ENCODE measurements around the gene FOXE1.

Gene FOXE1

DNA sequence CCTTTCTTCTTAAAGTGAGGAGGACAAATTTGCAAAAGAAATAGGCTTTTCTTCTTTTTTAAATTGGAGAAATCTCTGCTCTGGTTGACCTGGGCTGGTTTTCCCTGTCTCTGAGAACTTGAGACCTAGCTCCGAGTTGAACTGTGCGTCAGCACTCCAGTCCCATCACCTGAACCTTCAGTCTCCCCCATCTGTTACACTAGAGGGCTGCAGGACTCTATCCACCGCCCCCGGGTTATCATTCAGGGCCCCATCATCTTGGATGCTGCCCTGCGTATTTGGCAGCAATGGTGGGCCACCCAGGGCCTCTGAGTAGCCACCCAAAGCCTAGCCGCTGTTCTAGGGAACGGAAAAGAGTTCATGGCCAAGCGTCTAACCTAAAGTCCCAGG is 2.5 kb downstream of the FOXE1 start:
- peaks cover 19% of the 10 kb centered on the region for H3K4me1 Mint-ChIP-seq
- H3K9me3 Mint-ChIP-seq, result no peaks in the 10 kb centered on the region
- H3K27me3 Mint-ChIP-seq, result peaks cover 60% of the 10 kb centered on the region
- H3K4me3 Mint-ChIP-seq, result peak overlapping the region; percentile 30
- no peaks in the 10 kb centered on the region for H3K36me3 Mint-ChIP-seq
- peak overlapping the region; percentile 17 for H3K27ac Mint-ChIP-seq

DNA sequence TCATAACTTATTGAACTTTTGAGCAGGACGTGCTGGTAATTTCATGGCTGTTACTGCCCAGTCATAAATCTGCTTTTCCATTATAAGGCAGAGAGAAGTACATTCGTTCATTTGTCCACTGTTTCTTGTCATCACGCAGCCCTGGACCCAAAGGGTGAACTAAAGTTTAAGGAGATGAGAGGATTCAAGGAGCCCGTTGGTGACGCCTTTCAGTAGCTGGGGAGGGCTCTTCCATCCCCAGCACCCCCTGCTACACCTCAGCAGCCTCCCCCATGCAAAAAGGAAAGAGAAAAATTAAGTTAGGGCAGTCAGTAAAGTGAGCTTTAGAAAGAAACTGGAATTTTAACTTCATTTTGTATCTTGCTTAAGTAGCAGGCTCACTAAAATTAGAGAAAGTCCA is 2.9 kb downstream of the FOXE1 start:
- Mint-ChIP-seq H3K27me3 (peaks cover 59% of the 10 kb centered on the region), H3K36me3 (no peaks in the 10 kb centered on the region), H3K27ac (no peak overlapping the region), H3K4me1 (peaks cover 19% of the 10 kb centered on the region), H3K9me3 (no peaks in the 10 kb centered on the region), H3K4me3 (no peak overlapping the region)

DNA sequence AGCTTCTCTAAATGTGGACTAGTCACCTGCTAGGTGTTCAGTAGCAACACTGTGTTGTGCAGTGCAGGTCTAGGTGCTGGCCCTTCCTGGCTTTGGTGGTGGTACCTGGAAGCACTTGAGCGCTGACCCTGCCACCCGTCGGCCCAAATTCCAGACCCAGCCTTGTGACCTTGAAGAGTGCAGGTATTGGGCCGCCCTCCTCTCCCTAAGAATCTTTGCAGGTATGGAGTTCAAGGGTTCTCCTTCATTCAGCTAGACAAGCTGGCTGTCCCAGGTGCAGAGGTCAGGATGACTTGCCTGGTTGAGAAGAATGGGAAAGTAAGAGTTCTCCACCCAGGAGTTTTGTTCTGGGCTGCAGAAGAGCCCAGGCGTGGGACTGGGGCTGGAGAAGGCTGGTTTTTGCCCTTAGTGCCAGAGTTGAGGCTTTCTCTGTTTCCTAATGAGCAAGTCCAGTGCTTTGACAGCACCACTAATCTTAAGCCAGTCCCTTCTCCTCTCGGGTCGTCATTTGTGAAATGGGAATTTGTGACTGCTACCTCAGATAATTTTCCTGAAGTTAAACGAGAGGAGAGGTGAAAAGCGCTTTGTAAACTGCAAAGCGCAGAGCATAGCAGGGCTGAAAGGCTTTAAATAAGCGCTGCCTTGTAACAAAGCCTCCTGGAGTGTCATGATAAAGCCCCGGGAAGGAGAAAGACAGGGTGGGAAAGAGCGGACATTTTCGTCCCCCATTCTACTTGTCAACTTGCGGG is 4.0 kb downstream of the FOXE1 start:
- Mint-ChIP-seq H3K27ac (no peak overlapping the region), H3K27me3 (peaks cover 66% of the 10 kb centered on the region), H3K4me3 (no peak overlapping the region), H3K36me3 (no peaks in the 10 kb centered on the region), H3K4me1 (peaks cover 19% of the 10 kb centered on the region), H3K9me3 (no peaks in the 10 kb centered on the region)

DNA sequence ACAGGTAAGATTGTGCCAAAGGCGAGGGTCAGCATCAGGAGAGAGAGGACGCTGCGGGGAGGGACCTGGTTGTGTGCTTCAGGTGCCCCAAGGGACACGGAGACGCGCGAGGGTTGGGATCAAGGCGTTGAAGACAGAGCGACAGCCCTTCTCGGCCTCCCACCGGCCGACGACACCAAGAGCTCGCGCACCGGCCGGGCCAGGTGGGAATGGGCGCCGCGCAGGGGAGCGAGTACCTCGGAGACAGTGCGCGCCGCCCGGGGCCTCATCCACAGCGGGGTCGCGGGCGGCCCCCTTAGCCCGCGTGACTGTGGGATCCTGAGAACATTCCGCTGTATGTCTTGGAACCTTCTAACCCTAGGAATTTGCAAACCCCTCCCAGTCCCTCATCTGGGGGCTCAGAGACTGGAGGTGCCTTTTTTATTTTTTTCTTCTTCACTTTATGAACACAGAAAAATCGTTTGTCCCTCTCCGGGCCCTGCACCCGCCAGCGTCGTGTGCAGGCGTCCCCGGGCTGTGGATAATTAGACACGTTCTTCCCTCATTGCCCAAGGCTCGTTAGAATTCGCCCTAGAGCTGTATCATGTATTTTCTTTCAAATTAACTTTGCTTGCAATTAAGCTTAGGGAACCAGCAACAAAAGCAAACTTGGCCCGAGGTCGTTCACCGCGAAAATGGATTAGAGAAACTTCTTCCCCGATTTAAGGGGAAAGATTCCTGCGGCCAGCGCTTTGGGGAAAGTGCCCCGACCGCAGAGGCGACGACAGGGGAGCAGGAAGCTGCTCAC is 4.8 kb downstream of the FOXE1 start:
- no peaks in the 10 kb centered on the region for H3K36me3 Mint-ChIP-seq
- H3K4me3 Mint-ChIP-seq, result peak overlapping the region; percentile 19
- H3K27ac Mint-ChIP-seq, result no peak overlapping the region
- peaks cover 65% of the 10 kb centered on the region for H3K27me3 Mint-ChIP-seq
- H3K4me1 Mint-ChIP-seq, result peaks cover 14% of the 10 kb centered on the region
- H3K9me3 Mint-ChIP-seq, result no peaks in the 10 kb centered on the region

DNA sequence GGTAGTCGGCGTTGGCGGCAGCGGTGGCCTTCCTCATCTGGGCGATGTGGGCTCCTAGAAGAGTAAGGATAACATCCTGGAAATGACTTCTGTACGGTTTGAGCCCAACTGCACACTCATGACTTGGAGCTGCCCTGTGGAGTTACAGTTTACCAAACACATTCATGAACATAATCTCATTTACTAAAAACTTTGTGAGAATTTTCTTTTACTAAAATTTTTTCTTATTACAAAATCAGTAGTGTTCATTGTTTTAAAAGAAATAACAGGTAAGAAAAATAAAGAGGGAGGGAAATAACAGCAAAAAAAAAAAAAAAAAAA is 5.3 kb downstream of the FOXE1 start:
- no peak overlapping the region for H3K27ac Mint-ChIP-seq
- H3K4me1 Mint-ChIP-seq, result peaks cover 14% of the 10 kb centered on the region
- no peak overlapping the region for H3K4me3 Mint-ChIP-seq

DNA sequence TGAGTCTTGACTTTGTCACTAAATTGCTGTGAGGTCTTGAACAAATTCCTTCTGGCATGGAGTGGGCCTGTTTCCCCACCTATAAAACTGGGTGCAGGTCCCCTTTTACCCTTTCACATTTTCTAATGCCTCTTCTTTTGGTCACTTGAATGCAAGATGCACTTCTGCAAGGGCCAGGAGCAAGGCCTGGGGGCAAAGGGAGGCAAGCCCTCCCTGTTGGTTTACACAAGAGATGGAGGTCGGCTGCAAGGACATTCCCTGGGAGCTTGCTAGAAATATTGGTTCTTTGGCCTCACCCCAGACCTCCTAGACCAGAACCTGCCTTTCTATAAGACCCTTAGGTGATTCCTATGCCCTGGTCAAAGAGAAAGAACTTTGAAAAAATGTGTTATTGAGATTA is 5.8 kb downstream of the FOXE1 start:
- H3K27ac Mint-ChIP-seq, result no peak overlapping the region
- peaks cover 63% of the 10 kb centered on the region for H3K27me3 Mint-ChIP-seq
- H3K4me1 Mint-ChIP-seq, result peaks cover 14% of the 10 kb centered on the region
- no peak overlapping the region for H3K4me3 Mint-ChIP-seq
- H3K9me3 Mint-ChIP-seq, result no peaks in the 10 kb centered on the region
- H3K36me3 Mint-ChIP-seq, result no peaks in the 10 kb centered on the region

More for the DNA sequence above, 5.3 kb downstream of the FOXE1 start:
- Mint-ChIP-seq H3K9me3 (no peaks in the 10 kb centered on the region), H3K27me3 (peaks cover 63% of the 10 kb centered on the region), H3K36me3 (no peaks in the 10 kb centered on the region)

DNA sequence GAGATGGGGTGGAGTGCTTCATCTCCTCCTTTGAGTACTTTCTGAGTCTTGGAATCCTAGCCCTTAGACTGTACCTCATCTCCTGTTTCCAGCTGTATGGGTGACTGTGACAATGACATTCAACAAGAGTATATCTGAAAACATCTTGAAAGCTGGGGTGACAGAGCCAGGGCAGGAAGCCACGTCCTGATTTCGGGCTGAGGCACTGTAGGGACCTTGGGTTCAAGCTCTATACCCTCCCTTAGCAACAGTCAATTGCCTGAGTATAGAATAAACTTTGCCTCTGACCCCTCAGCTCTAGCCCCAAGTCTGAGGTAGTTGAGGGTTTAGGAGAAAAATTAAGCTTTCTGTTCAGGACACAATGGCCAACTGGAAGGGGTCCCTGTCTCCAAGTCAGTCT is 6.3 kb downstream of the FOXE1 start:
- no peak overlapping the region for H3K27ac Mint-ChIP-seq
- H3K9me3 Mint-ChIP-seq, result no peaks in the 10 kb centered on the region
- H3K27me3 Mint-ChIP-seq, result peaks cover 60% of the 10 kb centered on the region
- H3K4me3 Mint-ChIP-seq, result no peak overlapping the region
- no peaks in the 10 kb centered on the region for H3K36me3 Mint-ChIP-seq
- peaks cover 10% of the 10 kb centered on the region for H3K4me1 Mint-ChIP-seq

DNA sequence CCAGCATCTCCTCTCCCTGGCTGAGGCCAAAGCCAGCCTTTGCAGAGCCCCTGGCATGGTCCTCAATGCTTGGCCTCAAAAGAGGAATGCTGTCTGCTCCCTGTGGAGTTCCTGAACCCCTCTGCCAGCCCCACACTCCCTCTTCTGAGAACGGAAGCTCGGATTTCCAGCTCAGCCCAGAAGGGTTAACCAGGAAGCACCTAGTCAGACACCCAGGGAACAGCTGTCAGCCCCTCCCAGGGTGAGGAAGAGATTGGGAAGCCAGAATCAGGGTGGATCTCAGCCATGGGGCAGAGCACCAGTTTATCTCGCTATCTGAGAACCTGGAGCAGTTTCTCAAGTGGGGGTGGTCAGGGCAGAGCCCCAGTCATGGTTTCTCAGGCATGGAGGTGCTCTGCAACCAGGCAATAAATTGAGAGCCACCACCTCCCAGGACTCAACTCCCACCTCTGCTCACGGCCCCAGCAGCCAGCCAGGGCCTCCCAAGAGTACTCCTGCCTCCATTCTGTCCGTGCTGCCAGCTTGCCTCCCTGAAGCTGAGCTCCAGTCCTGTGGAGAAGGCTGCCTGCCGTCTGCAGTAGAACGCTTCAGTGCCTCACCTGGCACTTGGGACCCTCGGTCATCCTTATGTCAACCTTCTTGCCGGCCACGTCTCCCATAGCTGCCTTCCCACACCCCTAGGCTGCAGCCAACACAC is 7.6 kb downstream of the FOXE1 start:
- Mint-ChIP-seq H3K27ac (no peak overlapping the region), H3K36me3 (peaks cover 5% of the 10 kb centered on the region), H3K27me3 (peaks cover 59% of the 10 kb centered on the region), H3K9me3 (peaks cover 10% of the 10 kb centered on the region), H3K4me3 (no peak overlapping the region), H3K4me1 (peaks cover 10% of the 10 kb centered on the region)

DNA sequence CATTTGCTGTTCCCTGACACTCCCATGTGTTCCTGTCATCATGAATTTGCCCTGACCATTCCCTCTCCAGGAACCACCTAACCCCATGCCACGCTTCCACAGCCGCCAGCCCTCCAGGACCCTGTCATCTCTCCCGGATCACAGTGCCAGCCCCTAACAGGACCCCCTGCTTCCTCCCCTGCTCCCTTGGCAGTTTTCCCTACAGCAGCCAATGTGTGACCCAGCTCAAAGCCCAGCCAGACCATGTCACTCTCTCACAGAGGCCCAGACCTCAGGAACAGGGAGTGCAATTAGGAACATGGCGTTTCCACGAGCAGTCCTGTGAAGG is 8.1 kb downstream of the FOXE1 start:
- no peak overlapping the region for H3K4me3 Mint-ChIP-seq
- H3K27ac Mint-ChIP-seq, result no peak overlapping the region
- peaks cover 10% of the 10 kb centered on the region for H3K4me1 Mint-ChIP-seq
- peaks cover 59% of the 10 kb centered on the region for H3K27me3 Mint-ChIP-seq
- peaks cover 10% of the 10 kb centered on the region for H3K36me3 Mint-ChIP-seq
- peaks cover 14% of the 10 kb centered on the region for H3K9me3 Mint-ChIP-seq

DNA sequence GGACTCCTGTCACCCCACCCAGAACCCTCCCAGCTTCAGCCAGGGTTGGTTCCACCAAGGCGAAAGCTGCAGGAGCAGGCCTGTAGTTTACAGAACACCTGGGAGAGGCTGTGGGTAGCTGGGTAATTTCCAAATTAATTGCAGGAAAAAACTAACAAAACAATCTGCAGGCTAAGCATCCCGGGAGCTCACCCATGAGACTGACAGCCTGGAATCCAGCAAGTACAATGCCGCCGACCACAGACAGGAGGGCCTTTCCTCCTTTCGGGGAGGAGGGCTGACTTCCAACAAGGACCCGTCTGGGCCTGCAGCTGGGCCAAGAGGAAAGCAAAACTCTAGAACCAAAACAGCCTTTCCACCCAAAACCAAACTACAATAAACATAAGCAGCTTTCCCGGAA is 10.3 kb downstream of the FOXE1 start:
- Mint-ChIP-seq H3K27ac (no peak overlapping the region), H3K4me3 (no peak overlapping the region), H3K27me3 (peaks cover 42% of the 10 kb centered on the region), H3K4me1 (peaks cover under 1% of the 10 kb centered on the region), H3K9me3 (peaks cover 24% of the 10 kb centered on the region), H3K36me3 (peaks cover 19% of the 10 kb centered on the region)

DNA sequence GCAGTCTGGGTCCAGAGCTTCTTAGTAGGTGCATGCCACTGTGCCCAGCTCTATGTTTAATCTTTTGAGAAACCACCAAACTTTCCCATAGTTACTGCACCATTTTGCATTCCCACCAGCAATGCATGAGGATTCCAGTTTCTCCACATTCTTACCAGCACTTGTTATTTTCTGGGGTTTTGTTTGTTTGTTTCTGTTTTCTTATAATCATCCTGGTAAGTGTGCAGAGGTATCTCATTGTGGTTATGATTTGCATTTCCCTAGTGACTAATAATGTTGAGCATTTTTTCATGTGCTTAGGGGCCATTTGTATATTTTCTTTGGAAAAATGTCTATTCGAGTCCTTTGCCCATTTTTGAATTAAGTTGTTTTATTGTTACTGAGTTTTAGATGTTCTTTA is 11.4 kb downstream of the FOXE1 start:
- Mint-ChIP-seq H3K27ac (no peak overlapping the region), H3K4me1 (no peaks in the 10 kb centered on the region), H3K27me3 (peaks cover 34% of the 10 kb centered on the region), H3K9me3 (peaks cover 24% of the 10 kb centered on the region), H3K4me3 (no peak overlapping the region), H3K36me3 (peaks cover 25% of the 10 kb centered on the region)

DNA sequence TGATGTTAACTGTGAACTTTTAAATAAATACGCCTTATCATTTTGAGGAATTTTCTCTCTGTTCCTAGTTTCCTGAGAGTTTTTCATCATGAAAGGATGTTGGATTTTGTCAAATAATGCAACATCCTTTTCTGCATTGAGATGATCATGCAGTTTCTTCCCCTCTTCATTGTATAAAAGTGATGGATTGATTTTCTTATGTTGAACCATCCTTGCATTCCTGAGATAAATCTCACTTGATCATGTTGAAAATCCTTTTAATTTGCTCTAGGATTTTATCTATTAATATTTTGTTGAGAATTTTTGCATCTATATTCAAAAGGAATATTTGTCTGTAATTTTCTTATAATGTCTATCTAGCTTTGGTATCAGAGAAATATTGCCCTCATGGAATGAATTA is 13.3 kb downstream of the FOXE1 start:
- H3K27ac Mint-ChIP-seq, result no peak overlapping the region
- peaks cover 24% of the 10 kb centered on the region for H3K9me3 Mint-ChIP-seq
- H3K27me3 Mint-ChIP-seq, result peaks cover 20% of the 10 kb centered on the region
- no peak overlapping the region for H3K4me3 Mint-ChIP-seq
- H3K4me1 Mint-ChIP-seq, result no peaks in the 10 kb centered on the region
- peaks cover 27% of the 10 kb centered on the region for H3K36me3 Mint-ChIP-seq

DNA sequence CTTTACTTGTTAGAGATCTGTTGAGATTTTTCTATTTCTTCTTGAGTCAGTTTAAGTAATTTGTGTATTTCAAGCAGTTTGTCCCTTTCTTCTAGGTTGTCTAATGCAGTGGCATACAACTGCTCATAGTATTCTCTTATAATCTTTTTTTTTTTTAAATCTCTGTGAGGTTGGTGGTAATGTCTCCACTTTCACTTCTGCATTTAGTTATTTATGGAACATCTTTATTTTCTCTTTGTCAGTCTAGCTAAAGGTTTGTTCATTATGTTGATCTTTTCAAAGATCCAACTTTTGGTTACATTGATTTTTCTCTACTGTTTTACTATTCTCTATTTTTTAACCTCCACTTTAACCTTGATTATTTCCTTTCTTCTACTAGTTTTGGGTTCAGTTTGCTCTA is 13.8 kb downstream of the FOXE1 start:
- Mint-ChIP-seq H3K4me3 (no peak overlapping the region), H3K27ac (no peak overlapping the region), H3K36me3 (peaks cover 30% of the 10 kb centered on the region), H3K27me3 (peaks cover 15% of the 10 kb centered on the region), H3K4me1 (no peaks in the 10 kb centered on the region), H3K9me3 (peaks cover 24% of the 10 kb centered on the region)

DNA sequence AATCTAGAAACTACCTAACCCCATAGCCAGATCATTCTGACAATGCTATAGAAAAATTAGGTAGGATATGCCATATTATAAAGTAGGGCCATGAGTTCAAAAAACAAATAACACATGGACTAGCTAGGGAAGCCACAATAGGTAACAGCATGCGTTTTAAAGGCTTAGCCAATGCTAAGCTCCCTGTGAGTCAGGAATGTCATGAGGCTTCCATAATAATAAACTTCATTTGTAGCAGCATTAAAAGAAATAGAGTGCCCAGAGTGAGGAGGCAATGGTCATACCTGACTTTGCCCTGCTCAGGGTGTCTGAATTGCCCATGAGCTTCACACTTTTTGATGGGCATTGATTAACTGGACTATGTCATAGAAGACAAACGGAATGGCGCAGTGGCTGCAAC is 15.8 kb downstream of the FOXE1 start:
- Mint-ChIP-seq H3K4me1 (no peaks in the 10 kb centered on the region), H3K27me3 (peaks cover 11% of the 10 kb centered on the region), H3K4me3 (no peak overlapping the region), H3K27ac (no peak overlapping the region), H3K36me3 (peaks cover 30% of the 10 kb centered on the region), H3K9me3 (peaks cover 24% of the 10 kb centered on the region)

DNA sequence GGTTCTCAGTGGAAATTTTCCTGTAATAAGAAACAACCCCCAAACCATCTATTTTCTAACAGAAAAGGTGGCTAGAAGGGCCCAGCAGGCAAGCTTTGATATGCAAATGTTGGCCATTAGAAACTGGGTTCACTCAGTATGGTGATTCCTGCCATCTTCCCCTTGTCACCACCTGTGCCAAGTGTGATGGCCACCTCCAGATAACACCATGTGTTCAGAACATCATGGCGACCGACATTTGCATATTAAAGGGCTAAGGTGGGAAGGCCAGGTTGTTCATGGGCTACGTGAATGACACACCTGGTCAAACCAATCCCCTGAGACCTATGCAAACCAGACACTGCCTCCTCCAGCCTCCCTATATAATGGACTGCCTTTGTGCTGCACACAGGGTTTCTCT is 20.4 kb downstream of the FOXE1 start:
- H3K36me3 Mint-ChIP-seq, result peaks cover 13% of the 10 kb centered on the region
- no peaks in the 10 kb centered on the region for H3K4me1 Mint-ChIP-seq
- no peak overlapping the region for H3K4me3 Mint-ChIP-seq
- H3K9me3 Mint-ChIP-seq, result no peaks in the 10 kb centered on the region
- no peaks in the 10 kb centered on the region for H3K27me3 Mint-ChIP-seq
- no peak overlapping the region for H3K27ac Mint-ChIP-seq

DNA sequence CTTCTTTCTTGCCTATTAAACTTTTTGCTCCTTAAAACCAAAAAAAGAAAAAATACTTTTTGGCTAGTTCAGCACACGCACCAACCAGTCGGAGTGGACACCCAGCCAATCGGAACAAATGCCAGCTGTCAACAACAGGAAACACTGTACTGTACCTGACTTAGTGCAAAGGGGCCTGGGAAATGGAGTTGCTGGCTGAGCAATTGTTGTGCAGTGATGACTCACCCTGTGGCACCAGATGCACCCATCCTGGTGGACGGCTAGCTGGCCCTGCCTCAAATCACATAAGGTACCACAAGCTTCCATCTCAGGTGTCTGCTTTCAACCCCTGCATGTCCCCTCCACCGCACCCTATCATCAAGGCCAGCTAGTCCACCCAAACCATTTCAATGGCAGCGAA is 20.9 kb downstream of the FOXE1 start:
- Mint-ChIP-seq H3K27me3 (no peaks in the 10 kb centered on the region), H3K9me3 (no peaks in the 10 kb centered on the region), H3K4me3 (no peak overlapping the region), H3K27ac (no peak overlapping the region), H3K36me3 (peaks cover 12% of the 10 kb centered on the region), H3K4me1 (no peaks in the 10 kb centered on the region)
